ENCODE results near the gene KIR3DL1.
"Not testable (repeated sequence)": the region's sequence is repeated elsewhere in the genome, so short reads cannot be mapped to it uniquely, and the experiment has no call there.

KIR3DL1 gene

GRCh38 chr19:54816251-54816650 lies at the start of gene KIR3DL1:
Gene KIR3DL1 (plus strand): TSS chr19:54816468.
- DNase-seq (ENCODE audit: low read depth in 2 of 2, low spot score in 1 of 2): not testable (repeated sequence)

DNA sequence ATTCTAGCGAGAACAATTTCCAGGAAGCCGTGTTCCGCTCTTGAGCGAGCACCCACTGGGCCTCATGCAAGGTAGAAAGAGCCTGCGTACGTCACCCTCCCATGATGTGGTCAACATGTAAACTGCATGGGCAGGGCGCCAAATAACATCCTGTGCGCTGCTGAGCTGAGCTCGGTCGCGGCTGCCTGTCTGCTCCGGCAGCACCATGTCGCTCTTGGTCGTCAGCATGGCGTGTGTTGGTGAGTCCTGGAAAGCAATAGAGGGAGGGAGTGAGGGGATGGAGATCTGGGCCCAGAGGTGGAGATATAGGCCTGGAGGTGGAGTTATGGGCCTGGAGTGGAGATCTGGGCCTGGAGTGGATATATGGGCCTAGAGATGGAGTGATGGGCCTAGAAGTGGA lies 46.6 kb upstream of the KIR3DL1 start, which contains the start of gene KIR2DL1:
Gene KIR2DL1 (plus strand): TSS at position 148 of the 400 bp plus-strand sequence. CDS start 58 bp downstream, at position 206.
- not testable (repeated sequence) for DNase-seq (ENCODE audit: low read depth in 2 of 2, low spot score in 1 of 2)

- not testable (repeated sequence) for DNase-seq (ENCODE audit: low read depth in 2 of 2, low spot score in 1 of 2)
These were observed 45.8 kb upstream of the KIR3DL1 start for GRCh38 chr19:54770511-54770910.

- not testable (repeated sequence) for DNase-seq (ENCODE audit: low read depth in 2 of 2, low spot score in 1 of 2)
These were observed 45.0 kb upstream of the KIR3DL1 start for GRCh38 chr19:54771018-54771960.

- DNase-seq (ENCODE audit: low read depth in 2 of 2, low spot score in 1 of 2): not testable (repeated sequence)
These were observed 43.6 kb upstream of the KIR3DL1 start for GRCh38 chr19:54772666-54773065.

DNA sequence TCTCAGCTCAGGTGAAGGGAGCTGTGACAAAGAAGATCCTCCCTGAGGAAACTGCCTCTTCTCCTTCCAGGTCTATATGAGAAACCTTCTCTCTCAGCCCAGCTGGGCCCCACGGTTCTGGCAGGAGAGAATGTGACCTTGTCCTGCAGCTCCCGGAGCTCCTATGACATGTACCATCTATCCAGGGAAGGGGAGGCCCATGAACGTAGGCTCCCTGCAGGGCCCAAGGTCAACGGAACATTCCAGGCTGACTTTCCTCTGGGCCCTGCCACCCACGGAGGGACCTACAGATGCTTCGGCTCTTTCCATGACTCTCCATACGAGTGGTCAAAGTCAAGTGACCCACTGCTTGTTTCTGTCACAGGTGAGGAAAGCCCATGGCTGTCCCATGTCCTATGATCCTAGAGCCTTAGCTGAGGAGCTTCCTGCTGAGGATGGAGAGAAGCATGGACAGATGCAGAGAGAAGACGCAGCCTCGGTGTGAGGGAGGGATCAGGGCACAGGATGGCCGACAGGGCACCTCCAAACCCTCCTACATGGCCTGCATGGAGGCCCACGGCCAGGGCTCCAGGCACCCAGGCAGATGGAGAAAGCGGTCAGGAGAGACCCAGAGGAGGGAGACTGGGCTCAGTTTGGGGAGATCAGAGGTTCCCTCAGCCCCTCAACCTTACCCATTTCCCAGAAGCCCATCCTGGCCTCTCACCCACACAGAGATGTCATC lies 41.0 kb upstream of the KIR3DL1 start:
- not testable (repeated sequence) for DNase-seq (ENCODE audit: low read depth in 2 of 2, low spot score in 1 of 2)

DNA sequence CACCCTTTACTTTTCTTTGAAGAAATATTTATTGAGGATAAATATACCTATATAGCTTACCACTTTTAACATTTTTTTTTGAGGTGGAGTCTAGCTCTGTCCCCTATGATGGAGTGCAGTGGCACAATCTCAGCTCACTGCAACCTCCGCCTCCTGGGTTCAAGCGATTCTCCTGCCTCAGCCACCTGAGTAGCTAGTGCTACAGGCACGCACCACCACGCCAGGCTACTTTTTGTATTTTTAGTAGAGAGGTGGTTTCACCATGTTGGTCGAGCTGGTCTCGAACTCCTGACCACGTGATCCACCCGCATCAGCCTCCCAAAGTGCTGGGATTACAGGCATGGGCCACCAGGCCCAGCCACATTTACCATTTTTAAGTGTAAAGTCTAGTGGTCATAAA lies 40.4 kb upstream of the KIR3DL1 start:
- DNase-seq (ENCODE audit: low read depth in 2 of 2, low spot score in 1 of 2): not testable (repeated sequence)

GRCh38 chr19:54777851-54778250 lies 38.4 kb upstream of the KIR3DL1 start:
- not testable (repeated sequence) for DNase-seq (ENCODE audit: low read depth in 2 of 2, low spot score in 1 of 2)

GRCh38 chr19:54778896-54779295 lies 37.4 kb upstream of the KIR3DL1 start:
- DNase-seq (ENCODE audit: low read depth in 2 of 2, low spot score in 1 of 2): not testable (repeated sequence)

DNA sequence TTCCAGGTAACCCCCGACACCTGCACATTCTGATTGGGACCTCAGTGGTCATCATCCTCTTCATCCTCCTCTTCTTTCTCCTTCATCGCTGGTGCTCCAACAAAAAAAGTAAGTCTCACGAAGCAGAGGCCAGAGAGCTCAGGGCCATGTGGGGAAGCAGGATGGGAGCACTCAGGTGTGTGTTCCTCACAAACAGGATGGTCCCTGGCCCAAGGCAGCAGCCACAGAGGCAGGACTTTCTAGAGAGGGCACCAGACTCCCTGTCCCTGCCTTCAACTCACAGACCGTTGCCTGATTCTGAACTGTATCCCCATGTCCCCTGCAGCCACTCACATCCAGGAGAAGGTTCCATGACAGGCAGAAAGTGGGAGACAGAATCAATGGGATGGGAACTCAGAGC lies 33.4 kb upstream of the KIR3DL1 start:
- DNase-seq (ENCODE audit: low read depth in 2 of 2, low spot score in 1 of 2): not testable (repeated sequence)

GRCh38 chr19:54786091-54786723 lies 30.1 kb upstream of the KIR3DL1 start:
- DNase-seq (ENCODE audit: low read depth in 2 of 2, low spot score in 1 of 2): not testable (repeated sequence)

DNA sequence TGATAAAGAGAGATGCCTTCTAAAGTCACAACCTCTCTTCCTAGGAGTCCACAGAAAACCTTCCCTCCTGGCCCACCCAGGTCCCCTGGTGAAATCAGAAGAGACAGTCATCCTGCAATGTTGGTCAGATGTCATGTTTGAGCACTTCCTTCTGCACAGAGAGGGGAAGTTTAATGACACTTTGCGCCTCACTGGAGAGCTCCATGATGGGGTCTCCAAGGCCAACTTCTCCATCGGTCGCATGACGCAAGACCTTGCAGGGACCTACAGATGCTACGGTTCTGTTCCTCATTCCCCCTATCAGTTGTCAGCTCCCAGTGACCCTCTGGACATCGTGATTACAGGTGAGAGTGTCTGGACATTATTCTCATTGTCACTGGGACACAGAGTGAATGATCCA lies 28.1 kb upstream of the KIR3DL1 start:
- not testable (repeated sequence) for DNase-seq (ENCODE audit: low read depth in 2 of 2, low spot score in 1 of 2)

- DNase-seq (ENCODE audit: low read depth in 2 of 2, low spot score in 1 of 2): no peak
These were observed 25.6 kb upstream of the KIR3DL1 start for GRCh38 chr19:54790711-54791110.

GRCh38 chr19:54791476-54791875 lies 24.8 kb upstream of the KIR3DL1 start:
- no peak for DNase-seq (ENCODE audit: low read depth in 2 of 2, low spot score in 1 of 2)

DNA sequence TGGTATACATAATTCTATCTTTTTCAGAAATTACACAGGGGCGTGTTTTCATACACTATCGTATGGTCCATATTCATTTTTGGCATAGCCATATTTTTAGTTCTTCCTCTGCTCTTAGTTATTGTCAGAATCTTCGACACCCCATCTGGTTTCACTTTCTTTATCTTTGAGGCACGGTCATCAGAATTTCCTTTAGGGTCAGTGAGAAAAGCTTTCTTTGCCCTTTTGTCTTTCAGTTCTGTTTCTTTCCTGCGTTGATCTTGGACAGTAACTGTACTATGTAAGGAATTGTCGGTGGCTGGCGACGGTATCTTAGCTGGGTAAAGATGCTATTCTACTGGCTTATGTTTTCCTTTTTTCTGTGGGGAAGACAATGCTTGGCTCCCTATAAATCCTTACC lies 23.5 kb upstream of the KIR3DL1 start:
- DNase-seq (ENCODE audit: low read depth in 2 of 2, low spot score in 1 of 2): no peak

DNA sequence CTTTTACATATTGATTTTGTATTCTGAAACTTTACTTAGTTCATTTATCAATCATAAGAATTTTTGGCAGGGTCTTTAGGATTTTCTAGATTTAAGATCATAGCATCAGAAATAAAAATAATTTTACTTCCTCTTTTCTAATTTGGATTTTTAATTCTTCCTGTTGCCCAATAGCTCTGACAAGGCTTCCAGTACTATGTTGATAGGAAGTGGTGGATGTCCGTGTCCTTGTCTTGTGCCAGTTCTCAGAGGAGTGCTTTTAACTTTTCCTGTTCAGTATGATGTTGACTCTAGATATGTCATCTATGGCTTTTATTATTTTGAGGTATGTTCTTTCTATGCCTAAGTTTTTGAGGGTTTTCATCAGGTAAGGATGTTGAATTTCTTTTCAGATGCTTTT lies 20.5 kb upstream of the KIR3DL1 start:
- DNase-seq (ENCODE audit: low read depth in 2 of 2, low spot score in 1 of 2): no peak

DNA sequence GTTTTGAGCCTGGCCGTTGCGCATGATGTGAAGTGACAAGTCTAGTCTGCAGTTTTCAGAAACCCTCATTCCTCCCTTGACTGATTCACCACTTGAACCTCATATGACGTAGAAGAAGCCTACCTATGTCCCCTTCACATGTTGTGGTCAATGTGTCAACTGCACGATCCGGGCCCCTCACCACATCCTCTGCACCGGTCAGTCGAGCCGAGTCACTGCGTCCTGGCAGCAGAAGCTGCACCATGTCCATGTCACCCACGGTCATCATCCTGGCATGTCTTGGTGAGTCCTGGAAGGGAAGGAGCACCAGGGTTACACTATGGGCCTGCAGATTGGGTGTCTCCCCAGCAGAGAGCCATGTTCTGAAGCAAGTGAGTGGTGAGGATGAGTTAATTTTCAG lies 12.9 kb upstream of the KIR3DL1 start, which contains the start of gene KIR2DL4:
Gene KIR2DL4 (plus strand): TSS at position 201 of the 400 bp plus-strand sequence. CDS start 42 bp downstream, at position 243.
- DNase-seq (ENCODE audit: low read depth in 2 of 2, low spot score in 1 of 2): no peak

- DNase-seq (ENCODE audit: low read depth in 2 of 2, low spot score in 1 of 2): no peak
These were observed 12.2 kb upstream of the KIR3DL1 start for GRCh38 chr19:54804101-54804500.

- DNase-seq (ENCODE audit: low read depth in 2 of 2, low spot score in 1 of 2): no peak
These were observed 11.7 kb upstream of the KIR3DL1 start for GRCh38 chr19:54804571-54804970.

DNA sequence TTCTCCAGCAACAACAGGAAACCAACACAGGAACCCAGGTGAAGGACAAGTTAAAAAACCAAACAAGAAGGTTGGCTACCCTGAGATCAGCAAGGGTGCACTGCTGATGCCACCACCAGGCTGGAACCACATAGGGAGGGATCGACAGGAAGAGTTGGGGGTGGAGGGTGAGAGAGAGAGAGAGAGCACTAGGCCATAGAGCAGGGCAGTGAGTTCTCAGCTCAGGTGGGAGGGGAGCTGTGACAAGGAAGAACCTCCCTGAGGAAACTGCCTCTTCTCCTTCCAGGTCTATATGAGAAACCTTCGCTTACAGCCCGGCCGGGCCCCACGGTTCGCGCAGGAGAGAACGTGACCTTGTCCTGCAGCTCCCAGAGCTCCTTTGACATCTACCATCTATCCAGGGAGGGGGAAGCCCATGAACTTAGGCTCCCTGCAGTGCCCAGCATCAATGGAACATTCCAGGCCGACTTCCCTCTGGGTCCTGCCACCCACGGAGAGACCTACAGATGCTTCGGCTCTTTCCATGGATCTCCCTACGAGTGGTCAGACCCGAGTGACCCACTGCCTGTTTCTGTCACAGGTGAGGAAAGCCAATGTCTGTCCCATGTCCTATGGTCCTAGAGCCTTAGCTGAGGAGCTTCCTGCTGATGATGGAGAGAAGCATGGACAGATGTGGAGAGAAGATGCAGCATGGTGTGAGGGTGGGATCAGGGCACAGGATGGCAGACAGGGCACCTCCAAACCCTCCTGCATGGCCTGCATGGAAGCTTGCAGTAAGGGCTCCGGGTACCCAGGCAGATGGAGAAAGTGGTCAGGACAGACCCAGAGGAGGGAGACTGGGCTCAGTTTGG lies 10.4 kb upstream of the KIR3DL1 start:
- DNase-seq (ENCODE audit: low read depth in 2 of 2, low spot score in 1 of 2): no peak

Measured in stimulated activated CD8-positive, alpha-beta memory T cell treated with anti-CD3 and anti-CD28 coated beads, Interleukin-4, amount 100 ng/mL, for 1 hour (primary cell).